ENCODE measurements around the gene MYH15. TPM values are rescaled to one million over a fixed set of nuclear protein-coding genes. Genes with fewer than 3 reads are reported as not detected.

MYH15 gene
- total RNA-seq, 1 donor from 2014 or later = not detected

- no peak for DNase-seq (ENCODE audit: low read depth)
- Histone ChIP-seq H3K36me3 (ENCODE audit: control insufficient read depth, insufficient read depth, low read length) (no peaks in the 10 kb centered on the region), H3K27me3 (ENCODE audit: control insufficient read depth, insufficient read depth, low read length) (no peaks in the 10 kb centered on the region), H3K4me3 (ENCODE audit: low read depth, low read length) (no peak overlapping the region)
- TF ChIP-seq, protein P1, sequence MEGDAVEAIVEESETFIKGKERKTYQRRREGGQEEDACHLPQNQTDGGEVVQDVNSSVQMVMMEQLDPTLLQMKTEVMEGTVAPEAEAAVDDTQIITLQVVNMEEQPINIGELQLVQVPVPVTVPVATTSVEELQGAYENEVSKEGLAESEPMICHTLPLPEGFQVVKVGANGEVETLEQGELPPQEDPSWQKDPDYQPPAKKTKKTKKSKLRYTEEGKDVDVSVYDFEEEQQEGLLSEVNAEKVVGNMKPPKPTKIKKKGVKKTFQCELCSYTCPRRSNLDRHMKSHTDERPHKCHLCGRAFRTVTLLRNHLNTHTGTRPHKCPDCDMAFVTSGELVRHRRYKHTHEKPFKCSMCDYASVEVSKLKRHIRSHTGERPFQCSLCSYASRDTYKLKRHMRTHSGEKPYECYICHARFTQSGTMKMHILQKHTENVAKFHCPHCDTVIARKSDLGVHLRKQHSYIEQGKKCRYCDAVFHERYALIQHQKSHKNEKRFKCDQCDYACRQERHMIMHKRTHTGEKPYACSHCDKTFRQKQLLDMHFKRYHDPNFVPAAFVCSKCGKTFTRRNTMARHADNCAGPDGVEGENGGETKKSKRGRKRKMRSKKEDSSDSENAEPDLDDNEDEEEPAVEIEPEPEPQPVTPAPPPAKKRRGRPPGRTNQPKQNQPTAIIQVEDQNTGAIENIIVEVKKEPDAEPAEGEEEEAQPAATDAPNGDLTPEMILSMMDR (IDR thresholded peaks at IDR 0.05; ENCODE audit: insufficient read depth, low read length, poor library complexity, severe bottlenecking) = no peak
These were observed 163.8 kb downstream of the MYH15 start for GRCh38 chr3:108346301-108347227.

DNA sequence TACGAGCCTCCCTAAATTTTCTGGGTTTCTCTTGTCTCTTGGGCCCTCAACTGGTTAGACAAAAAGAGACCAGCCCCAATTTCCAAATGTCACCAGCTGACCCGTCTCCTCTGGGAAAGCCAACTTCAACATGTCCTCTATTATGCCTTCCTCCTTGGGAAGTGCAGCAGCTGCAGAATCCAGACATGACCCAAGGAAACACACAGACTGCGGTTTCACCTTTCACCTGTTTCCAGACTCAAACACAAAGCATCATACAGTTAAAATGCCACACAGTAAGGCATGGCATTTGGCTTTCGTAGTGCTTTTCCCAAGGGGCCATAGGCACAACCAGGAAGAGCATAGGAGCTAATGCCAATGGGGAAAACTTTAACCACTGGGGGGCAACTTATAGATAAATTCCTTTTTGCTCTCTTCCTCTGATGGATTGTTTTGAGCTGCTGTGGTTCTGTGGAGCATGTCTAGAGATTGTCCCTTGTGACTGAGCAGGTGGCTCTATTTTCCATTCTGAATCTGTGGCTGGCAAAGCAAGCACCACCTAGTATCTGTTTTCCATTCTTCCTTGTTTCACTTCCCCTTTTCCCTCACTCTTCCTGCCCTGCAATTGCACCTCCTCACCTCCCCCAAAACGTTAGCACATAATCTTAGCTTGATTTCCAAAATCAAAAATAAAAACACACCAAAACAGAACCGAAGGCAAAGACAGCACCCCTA is 164.7 kb downstream of the MYH15 start:
- peak; percentile 26 for DNase-seq (ENCODE audit: low read depth)
- Histone ChIP-seq H3K36me3 (ENCODE audit: control insufficient read depth, insufficient read depth, low read length) (no peaks in the 10 kb centered on the region), H3K27me3 (ENCODE audit: control insufficient read depth, insufficient read depth, low read length) (no peaks in the 10 kb centered on the region), H3K4me3 (ENCODE audit: low read depth, low read length) (no peak overlapping the region)
- TF ChIP-seq, protein P1 (IDR thresholded peaks at IDR 0.05; ENCODE audit: insufficient read depth, low read length, poor library complexity, severe bottlenecking) = no peak

GRCh38 chr3:108343491-108343890 is 166.9 kb downstream of the MYH15 start:
- no peak for DNase-seq (ENCODE audit: low read depth)
- H3K4me3 ChIP-seq (ENCODE audit: low read depth, low read length) = no peak overlapping the region
- TF ChIP-seq, protein P1 (IDR thresholded peaks at IDR 0.05; ENCODE audit: insufficient read depth, low read length, poor library complexity, severe bottlenecking) = no peak
- H3K27me3 ChIP-seq (ENCODE audit: control insufficient read depth, insufficient read depth, low read length) = no peaks in the 10 kb centered on the region
- H3K36me3 ChIP-seq (ENCODE audit: control insufficient read depth, insufficient read depth, low read length) = no peaks in the 10 kb centered on the region

GRCh38 chr3:108342837-108343486 is 167.4 kb downstream of the MYH15 start:
- Histone ChIP-seq H3K36me3 (ENCODE audit: control insufficient read depth, insufficient read depth, low read length) (no peaks in the 10 kb centered on the region), H3K27me3 (ENCODE audit: control insufficient read depth, insufficient read depth, low read length) (no peaks in the 10 kb centered on the region), H3K4me3 (ENCODE audit: low read depth, low read length) (no peak overlapping the region)
- TF ChIP-seq, protein P1 (IDR thresholded peaks at IDR 0.05; ENCODE audit: insufficient read depth, low read length, poor library complexity, severe bottlenecking) = no peak
- DNase-seq (ENCODE audit: low read depth) = peak; percentile 7

- no peak for DNase-seq (ENCODE audit: low read depth)
- H3K27me3 ChIP-seq (ENCODE audit: control insufficient read depth, insufficient read depth, low read length) = no peaks in the 10 kb centered on the region
- H3K4me3 ChIP-seq (ENCODE audit: low read depth, low read length) = no peak overlapping the region
- TF ChIP-seq, protein P1 (IDR thresholded peaks at IDR 0.05; ENCODE audit: insufficient read depth, low read length, poor library complexity, severe bottlenecking) = no peak
- H3K36me3 ChIP-seq (ENCODE audit: control insufficient read depth, insufficient read depth, low read length) = no peaks in the 10 kb centered on the region
These were observed 168.5 kb downstream of the MYH15 start for GRCh38 chr3:108341911-108342310.
